Natural killer cell treated with Interleukin-12 subunit alpha and Interleukin-12 subunit beta and Interleukin-15 and Interleukin-18, amount 100 ng/mL, for 72 hours (primary cell): ENCODE measurements around the gene ZNF462. TPM values are rescaled to one million over a fixed set of nuclear protein-coding genes. Genes with fewer than 3 reads are reported as not detected.
A peak's percentile ranks its signal among the peaks of the same experiment; 100 is the strongest.
"Not testable (repeated sequence)": the region's sequence is repeated elsewhere in the genome, so short reads cannot be mapped to it uniquely, and the experiment has no call there.

Experiments
- ATAC-seq, 2 donors: fragments of 150-1000 bp; cut with Tn5 transposase in 1 of 2; sonication (Bioruptor Pico), chemical (Tn5 transposase) in 1 of 2; 2 replicates each; pipeline ENCODE4 v1.10.0; 2021
- DNase-seq: peaks from one replicate; pipeline ENCODE4 v3.0.0; 2022; ENCODE audit warnings: low spot score
- H3K27ac Mint-ChIP-seq, 2 donors: 1 replicate in 1 of 2; 2 replicates in 1 of 2; pipeline ENCODE4 v1.8.0; 2022; ENCODE audit warnings: mixed read lengths in 2 of 2, mild to moderate bottlenecking in 1 of 2, moderate library complexity in 1 of 2
- H3K27me3 Mint-ChIP-seq, 2 donors: 1 replicate in 1 of 2; 2 replicates in 1 of 2; pipeline ENCODE4 v1.8.0; 2022; ENCODE audit warnings: mixed read lengths in 2 of 2
- H3K36me3 Mint-ChIP-seq: one replicate; pipeline ENCODE4 v1.8.0; 2022; ENCODE audit warnings: mixed read lengths
- H3K4me1 Mint-ChIP-seq, 2 donors: 1 replicate in 1 of 2; 2 replicates in 1 of 2; pipeline ENCODE4 v1.8.0; 2022; ENCODE audit warnings: low read depth in 2 of 2, mixed read lengths in 2 of 2, mild to moderate bottlenecking in 1 of 2
- H3K4me3 Mint-ChIP-seq: one replicate; pipeline ENCODE4 v1.8.0; 2022; ENCODE audit warnings: mixed read lengths
- H3K9me3 Mint-ChIP-seq: 2 replicates; pipeline ENCODE4 v1.8.0; 2022; ENCODE audit warnings: mixed read lengths
- total RNA-seq, 2 donors: library from RNA; stranded (reverse); gene quantifications; one replicate each; pipeline ENCODE4 v1.2.3, GENCODE V29; 2022

Gene ZNF462
- total RNA-seq, 2 donors from 2014 or later: 0.31 TPM; not detected in 1

DNA sequence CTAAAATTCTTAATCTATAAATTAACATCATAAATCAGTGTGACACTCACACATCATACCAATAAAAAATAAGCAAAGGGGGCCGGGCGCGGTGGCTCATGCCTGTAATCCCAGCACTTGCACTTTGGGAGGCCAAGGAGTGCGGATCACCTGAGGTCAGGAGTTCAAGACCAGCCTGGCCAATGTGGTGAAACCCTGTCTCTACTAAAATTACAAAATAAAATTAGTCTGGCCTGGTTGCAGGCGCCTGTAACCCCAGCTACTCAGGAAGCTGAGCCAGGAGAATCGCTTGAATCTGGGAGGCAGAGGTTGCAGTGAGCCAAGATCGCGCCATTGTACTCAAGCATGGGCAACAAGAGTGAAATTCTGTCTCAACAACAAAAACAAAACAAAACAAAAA lies 11.3 kb upstream of the ZNF462 start:
- not testable (repeated sequence) for H3K4me3 Mint-ChIP-seq, H3K9me3 Mint-ChIP-seq, H3K36me3 Mint-ChIP-seq, DNase-seq, H3K4me1 Mint-ChIP-seq, ATAC-seq, H3K27ac Mint-ChIP-seq
- peaks cover 0 to 14% of the 10 kb centered on the region in 2 donors for H3K27me3 Mint-ChIP-seq

DNA sequence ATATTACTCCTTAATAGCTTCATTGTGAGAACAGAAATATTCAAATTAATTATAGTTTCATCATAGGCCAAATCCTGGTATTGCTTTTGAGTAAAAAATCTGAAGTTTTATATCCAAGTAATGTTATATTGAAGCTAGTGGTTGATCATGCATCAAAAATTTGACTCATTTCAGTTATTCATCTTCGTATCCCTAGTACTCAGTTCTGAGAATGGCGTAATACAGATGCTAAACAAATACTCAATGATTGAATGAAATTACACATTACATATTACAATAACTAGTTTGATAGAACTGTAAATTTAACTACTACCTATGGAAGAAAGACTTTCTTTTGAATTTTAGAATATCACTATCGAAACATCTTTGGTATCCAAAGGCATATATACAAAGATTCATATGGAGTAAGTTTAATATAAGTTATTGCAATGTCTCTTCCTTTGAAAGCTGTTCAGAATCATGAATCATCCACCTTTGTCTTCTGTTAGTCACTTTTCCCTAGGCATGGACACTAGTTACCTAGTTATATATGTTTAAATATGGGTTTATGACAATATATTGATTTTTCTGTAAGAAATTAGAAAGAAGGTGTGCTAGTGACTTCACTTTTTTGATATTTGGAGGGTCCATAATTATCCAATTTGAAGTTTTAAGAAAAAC lies 5.0 kb upstream of the ZNF462 start:
- H3K9me3 Mint-ChIP-seq: no peaks in the 10 kb centered on the region
- ATAC-seq (no peak), DNase-seq (no peak)
- H3K27me3 Mint-ChIP-seq: peaks cover 40 to 46% of the 10 kb centered on the region in 2 donors
- no peak overlapping the region for H3K27ac Mint-ChIP-seq
- peaks cover 18 to 20% of the 10 kb centered on the region in 2 donors for H3K4me1 Mint-ChIP-seq
- no peak overlapping the region for H3K4me3 Mint-ChIP-seq
- peaks cover 12% of the 10 kb centered on the region for H3K36me3 Mint-ChIP-seq

DNA sequence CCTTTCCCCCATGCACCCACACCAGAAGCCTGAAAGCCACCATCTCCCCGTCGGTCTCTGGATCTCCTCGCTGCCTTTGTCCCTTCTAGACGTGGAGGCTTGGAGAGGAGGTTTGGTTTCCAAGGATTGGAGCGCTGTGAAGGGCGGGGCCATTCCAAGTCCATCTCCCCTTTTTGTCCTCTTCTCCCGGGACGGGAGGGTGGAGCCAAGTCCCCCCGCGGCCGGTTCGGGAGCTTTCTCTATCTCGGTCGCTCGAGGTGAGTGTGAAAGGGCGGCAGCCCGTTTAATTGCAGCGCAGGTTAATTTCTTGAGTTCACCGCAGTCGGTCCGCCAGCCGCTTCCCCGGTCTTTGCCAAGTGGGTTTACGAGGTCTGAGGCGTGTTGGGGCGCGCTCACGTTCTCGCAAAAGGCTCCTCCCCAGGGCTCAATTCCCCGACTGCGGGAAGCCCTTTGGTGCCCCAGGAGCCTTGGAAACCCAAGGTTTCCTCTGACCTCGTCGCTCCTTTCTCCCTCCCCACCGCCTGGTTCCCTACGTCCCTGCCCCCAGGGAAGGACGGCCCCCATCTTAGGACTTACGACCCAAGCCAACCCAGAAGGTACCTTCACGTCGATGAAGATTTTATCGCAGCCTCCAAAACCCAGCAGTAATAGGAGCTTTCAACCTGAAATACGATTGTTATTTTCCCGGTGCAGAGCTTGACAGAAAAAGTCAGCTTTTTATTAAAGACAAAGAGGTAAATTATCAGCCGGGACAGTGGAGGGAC lies 2.8 kb upstream of the ZNF462 start:
- DNase-seq (no peak), ATAC-seq (no peak)
- peak overlapping the region; percentile 60 for H3K4me3 Mint-ChIP-seq
- H3K4me1 Mint-ChIP-seq: peaks cover 26 to 37% of the 10 kb centered on the region in 2 donors
- peaks cover 19% of the 10 kb centered on the region for H3K36me3 Mint-ChIP-seq
- peaks cover 53 to 67% of the 10 kb centered on the region in 2 donors for H3K27me3 Mint-ChIP-seq
- no peaks in the 10 kb centered on the region for H3K9me3 Mint-ChIP-seq
- H3K27ac Mint-ChIP-seq: no peak overlapping the region

DNA sequence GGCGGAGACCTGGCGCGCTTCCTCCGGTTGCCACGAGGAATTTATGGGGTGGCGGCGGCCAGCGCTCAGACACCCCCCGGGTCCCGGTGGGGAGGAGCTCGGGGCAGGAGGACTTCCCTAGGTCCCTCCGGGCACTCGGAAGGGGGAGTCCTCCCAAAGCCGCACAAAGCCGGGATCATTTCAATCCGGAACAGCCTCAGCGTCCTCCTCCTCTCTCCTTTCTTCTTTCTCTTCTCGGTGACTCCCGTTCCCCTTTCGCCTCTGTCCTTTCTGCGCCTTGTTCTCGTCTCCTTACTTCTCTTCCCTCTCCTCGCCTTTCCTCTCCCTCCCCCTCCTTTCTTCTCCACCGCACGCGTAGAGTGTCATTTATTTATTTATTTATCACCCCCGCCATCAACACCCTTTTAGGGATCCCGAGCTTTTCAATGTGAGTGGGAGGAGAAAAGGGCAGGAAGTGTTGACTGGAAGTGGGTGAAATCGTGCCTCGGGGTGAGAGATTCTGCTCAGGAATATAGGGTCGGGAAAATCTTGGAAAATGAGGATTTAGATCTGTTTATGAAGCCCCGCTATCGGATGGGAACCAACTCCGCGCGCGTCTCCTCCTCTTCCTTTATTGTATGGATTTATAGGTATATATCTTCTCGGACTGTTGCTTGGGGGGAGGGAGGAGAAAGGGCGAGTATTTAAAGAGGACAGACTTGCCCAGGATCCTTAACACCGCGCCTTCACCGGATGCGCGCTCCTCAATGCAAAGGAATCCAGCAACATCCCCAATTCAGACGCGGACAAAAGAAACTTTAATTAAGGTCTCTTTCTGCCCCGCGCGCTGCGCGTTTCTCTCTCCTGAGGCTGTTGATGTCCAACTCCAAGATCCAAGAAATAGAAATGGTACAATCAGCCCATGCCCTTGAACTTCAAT lies 2.0 kb upstream of the ZNF462 start:
- DNase-seq (no peak), ATAC-seq (no peak)
- Mint-ChIP-seq H3K4me1 (peaks cover 26 to 42% of the 10 kb centered on the region in 2 donors), H3K36me3 (peaks cover 19% of the 10 kb centered on the region), H3K9me3 (no peaks in the 10 kb centered on the region), H3K27ac (no peak overlapping the region), H3K27me3 (peaks cover 58 to 76% of the 10 kb centered on the region in 2 donors), H3K4me3 (peak overlapping the region; percentile 60)

DNA sequence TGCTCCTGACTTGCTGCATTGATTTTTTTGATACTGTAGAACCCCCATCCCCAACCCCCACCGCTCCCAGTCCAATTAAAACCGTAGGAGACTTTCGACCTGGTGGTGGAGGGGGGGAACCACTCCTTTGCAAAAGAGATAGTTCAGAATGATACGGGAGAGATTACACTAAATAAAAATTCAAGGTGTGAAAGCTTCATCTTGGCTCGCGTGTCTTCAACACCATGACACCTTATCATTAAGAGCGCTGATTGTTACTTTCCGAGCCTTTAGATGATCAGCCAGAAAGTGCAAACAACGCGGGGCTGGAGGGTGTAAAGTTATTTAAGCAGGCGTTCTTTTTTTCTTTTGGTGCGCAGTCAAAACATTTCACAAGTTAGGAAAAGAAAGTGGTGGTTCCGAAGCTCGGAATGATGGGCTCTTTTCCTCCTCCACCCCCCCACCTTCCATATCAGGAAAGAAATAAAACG lies 1.3 kb upstream of the ZNF462 start:
- peak overlapping the region; percentile 60 for H3K4me3 Mint-ChIP-seq
- peaks cover 19% of the 10 kb centered on the region for H3K36me3 Mint-ChIP-seq
- peaks cover 26 to 42% of the 10 kb centered on the region in 2 donors for H3K4me1 Mint-ChIP-seq
- H3K27me3 Mint-ChIP-seq: peaks cover 61 to 79% of the 10 kb centered on the region in 2 donors
- no peaks in the 10 kb centered on the region for H3K9me3 Mint-ChIP-seq
- DNase-seq (no peak), ATAC-seq (no peak)
- no peak overlapping the region for H3K27ac Mint-ChIP-seq

DNA sequence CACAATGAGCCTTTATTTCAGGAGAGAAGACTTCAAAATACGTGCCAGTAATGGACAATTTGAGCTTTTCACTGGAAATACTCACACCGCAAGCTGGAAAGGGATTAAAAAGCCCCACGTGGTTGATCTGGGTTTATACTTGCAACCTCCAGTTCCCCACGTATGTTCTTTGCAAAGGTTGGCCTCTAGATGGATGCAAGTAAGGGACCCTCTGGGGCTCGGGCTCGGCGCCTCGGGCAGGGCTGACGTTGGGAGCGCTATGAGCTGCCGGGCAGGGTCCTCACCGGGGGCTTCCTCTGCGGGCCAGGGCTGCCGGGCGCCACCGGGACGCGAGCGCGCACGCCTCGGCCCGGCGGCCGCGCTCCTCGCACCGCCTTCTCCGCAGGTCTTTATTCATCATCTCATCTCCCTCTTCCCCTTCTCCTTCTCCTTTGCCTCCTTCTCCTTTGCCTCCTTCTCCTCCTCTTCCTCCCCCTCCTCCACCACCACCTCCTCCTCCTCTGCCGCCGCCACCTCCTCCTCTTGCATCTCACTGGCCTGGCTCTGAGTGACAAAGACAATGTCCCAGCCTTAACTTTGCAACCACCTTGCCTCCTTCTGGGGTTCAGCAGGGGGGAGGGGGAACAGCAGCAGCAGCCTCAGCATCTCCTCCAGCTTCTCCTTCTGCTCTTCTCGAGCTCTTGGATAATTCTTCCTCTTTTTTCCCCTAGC lies 701 bp upstream of the ZNF462 start:
- Mint-ChIP-seq H3K9me3 (no peaks in the 10 kb centered on the region), H3K36me3 (peaks cover 19% of the 10 kb centered on the region), H3K4me3 (peak overlapping the region; percentile 77)

DNA sequence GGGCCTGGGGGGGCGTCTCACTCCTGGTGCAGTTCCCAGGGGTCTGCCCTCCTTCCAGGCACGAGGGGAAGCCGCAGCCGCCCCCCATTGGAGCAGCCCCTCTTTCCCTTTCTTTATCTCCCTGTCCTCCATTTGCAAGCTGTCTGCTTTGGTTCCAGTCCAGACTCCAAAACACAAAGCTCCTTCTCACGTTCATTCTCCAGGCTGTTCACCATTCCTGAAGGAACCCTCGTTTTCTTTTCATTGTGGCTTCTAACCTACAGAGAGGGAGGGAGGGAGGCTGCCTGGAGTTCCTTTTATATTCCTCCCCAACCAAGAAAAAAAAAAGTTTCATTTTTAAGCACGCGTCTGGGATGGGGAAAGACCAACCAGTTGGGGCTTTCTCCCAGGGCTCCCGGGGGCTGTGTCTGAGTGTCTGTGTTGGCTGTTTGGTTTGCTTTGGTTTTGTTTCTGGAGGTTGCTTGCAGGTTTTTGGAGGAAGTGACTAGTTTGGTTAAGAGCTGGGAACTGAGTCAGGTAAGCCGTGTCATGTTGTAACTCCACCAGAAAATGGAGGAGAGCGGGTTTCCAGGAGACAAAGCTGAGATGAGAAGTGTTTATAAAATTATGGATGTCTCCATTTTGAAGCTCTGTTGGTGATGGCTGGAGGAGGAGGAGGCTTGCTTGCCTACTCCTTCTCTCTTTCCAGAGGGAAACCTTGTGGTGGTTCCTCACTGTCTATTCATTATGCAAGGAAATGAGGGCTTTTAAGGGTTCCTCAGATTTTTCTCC lies 1.6 kb downstream of the ZNF462 start:
- Mint-ChIP-seq H3K36me3 (peaks cover 19% of the 10 kb centered on the region), H3K4me3 (peak overlapping the region; percentile 77), H3K27me3 (peaks cover 53 to 71% of the 10 kb centered on the region in 2 donors), H3K4me1 (peaks cover 26 to 42% of the 10 kb centered on the region in 2 donors), H3K27ac (no peak overlapping the region), H3K9me3 (no peaks in the 10 kb centered on the region)
- ATAC-seq (no peak), DNase-seq (no peak)

More for the DNA sequence above, 701 bp upstream of the ZNF462 start:
- ATAC-seq (no peak), DNase-seq (no peak)
- H3K4me1 Mint-ChIP-seq: peaks cover 26 to 42% of the 10 kb centered on the region in 2 donors
- H3K27ac Mint-ChIP-seq: no peak overlapping the region
- peaks cover 55 to 79% of the 10 kb centered on the region in 2 donors for H3K27me3 Mint-ChIP-seq

DNA sequence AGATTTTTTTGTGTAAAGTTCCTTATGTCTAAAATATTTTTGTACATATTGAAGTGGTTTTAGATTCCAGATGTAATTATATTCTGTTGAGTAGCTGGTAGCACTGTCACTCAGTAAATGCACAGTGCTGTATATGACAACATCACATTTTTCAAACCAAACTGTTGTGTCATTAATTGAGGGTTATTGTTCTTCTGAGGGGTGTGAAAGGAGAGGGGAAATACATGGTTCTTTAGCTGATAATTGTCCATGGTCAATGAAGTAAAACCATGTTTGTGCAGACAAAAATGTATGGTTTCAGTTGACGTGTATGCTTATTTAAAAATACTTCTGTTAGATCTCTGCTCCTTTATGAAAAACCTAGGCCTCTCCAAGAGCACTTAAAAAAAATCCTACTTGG lies 3.3 kb downstream of the ZNF462 start:
- Mint-ChIP-seq H3K4me1 (peaks cover 21 to 33% of the 10 kb centered on the region in 2 donors), H3K4me3 (no peak overlapping the region), H3K27me3 (peaks cover 39 to 55% of the 10 kb centered on the region in 2 donors), H3K27ac (no peak overlapping the region), H3K9me3 (no peaks in the 10 kb centered on the region), H3K36me3 (peaks cover 15% of the 10 kb centered on the region)
- ATAC-seq (no peak), DNase-seq (no peak)

DNA sequence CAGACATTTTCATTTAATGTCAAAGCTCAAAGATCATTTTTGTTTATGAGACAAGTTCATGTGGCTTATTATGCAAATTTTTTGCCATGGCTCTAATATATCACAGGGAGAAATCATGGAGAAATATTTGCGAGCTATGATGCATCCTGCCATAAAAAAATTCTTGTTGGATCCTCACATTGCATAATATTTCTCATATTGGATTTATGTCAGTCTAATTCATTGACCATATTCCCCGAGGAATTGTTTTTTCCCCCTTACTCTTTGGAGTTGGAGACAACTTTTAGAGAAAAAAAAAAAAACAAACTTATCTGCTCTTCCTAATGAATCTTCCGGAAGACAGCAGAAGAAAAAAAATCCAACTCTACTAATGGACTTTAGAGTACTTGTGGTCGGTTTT lies 4.3 kb downstream of the ZNF462 start:
- Mint-ChIP-seq H3K27me3 (peaks cover 35 to 47% of the 10 kb centered on the region in 2 donors), H3K27ac (no peak overlapping the region), H3K4me1 (peaks cover 13 to 28% of the 10 kb centered on the region in 2 donors), H3K36me3 (peaks cover 12% of the 10 kb centered on the region), H3K4me3 (no peak overlapping the region), H3K9me3 (no peaks in the 10 kb centered on the region)
- ATAC-seq: no peak
- DNase-seq: no peak

DNA sequence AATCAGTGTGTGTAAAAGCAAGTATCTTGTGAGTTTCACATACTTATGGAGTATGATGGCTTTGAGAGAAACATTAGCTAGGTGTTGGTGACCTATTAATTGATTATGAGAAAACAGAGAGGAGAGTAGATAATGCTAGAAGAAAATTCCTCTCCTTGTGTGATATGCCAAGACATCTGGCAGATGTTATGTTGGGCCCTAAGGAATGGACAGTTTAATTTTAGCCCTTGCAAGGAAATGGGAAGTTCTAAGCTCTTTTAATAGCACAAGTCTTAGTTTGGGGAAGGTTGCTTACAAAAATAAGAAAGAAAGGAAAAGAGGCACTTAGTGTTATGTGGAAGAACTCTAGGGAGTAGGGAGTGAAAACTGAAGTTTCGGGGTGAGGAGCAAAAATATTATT lies 5.1 kb downstream of the ZNF462 start:
- Mint-ChIP-seq H3K4me3 (no peak overlapping the region), H3K27me3 (peaks cover 28 to 39% of the 10 kb centered on the region in 2 donors), H3K27ac (no peak overlapping the region), H3K9me3 (no peaks in the 10 kb centered on the region), H3K36me3 (peaks cover 6% of the 10 kb centered on the region), H3K4me1 (peaks cover 6 to 21% of the 10 kb centered on the region in 2 donors)
- DNase-seq: no peak
- no peak for ATAC-seq

DNA sequence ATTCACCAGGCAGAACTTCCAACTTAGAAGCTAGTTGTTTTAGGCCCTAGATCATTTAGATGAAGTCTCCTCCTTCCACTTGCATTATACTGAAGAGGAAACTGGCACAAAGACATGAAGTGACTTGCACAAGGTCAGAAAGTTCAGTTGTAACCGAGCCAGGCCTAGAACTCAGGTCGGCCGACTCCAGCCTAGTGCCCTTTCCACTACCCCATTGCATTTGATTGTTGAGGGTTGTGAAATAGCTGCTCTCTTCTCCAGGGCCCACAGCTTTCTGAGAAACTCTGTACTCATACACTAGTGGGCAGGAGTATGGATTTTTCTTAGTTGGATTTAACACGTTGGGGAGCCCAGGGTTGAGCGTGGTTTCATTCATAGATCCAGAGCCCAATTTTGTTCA lies 5.6 kb downstream of the ZNF462 start:
- Mint-ChIP-seq H3K4me1 (peaks cover 2 to 16% of the 10 kb centered on the region in 2 donors), H3K9me3 (no peaks in the 10 kb centered on the region), H3K4me3 (no peak overlapping the region), H3K36me3 (peaks cover 6% of the 10 kb centered on the region), H3K27me3 (peaks cover 23 to 35% of the 10 kb centered on the region in 2 donors), H3K27ac (no peak overlapping the region)
- DNase-seq (no peak), ATAC-seq (no peak)

DNA sequence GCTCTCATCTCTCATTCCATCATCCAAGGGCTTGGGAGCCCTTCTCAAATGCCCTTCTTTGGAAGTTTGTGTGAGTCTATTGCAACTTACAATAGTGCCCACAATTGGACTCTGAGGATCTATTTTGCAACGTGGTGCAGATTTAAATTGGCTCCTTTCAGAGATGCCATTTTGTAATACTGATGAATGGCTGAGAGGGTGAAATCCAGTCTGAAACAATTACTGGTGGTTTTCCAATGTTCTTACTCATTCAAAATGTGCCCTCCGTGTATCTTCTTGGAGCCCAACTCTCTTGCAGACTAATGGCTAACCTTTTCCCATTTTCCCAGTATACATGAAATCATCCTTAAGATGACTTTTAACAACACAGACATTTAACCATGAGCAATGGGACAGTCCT lies 6.1 kb downstream of the ZNF462 start:
- Mint-ChIP-seq H3K27ac (no peak overlapping the region), H3K27me3 (peaks cover 19 to 30% of the 10 kb centered on the region in 2 donors), H3K36me3 (peaks cover 6% of the 10 kb centered on the region), H3K4me1 (peaks cover 0 to 12% of the 10 kb centered on the region in 2 donors), H3K4me3 (no peak overlapping the region), H3K9me3 (no peaks in the 10 kb centered on the region)
- ATAC-seq (no peak), DNase-seq (no peak)
